WTC11 (cell line): ENCODE data around the gene PDE4B. TPM values are rescaled to one million over a fixed set of nuclear protein-coding genes. Genes with fewer than 3 reads are reported as not detected.

Source experiments
- ATAC-seq: fragments of 200-7000 bp; cut with Tn5 transposase; 2 replicates; pipeline ENCODE4 v1.10.0; 2021; ENCODE audit warnings: mild to moderate bottlenecking, moderate library complexity
- CTCF ChIA-PET: fragments of 300-600 bp; sonication (Branson Sonifier 250); formaldehyde crosslinking; loops from one replicate; lab custom pipeline; 2021; ENCODE audit warnings: antibody characterized with exemption; lab: Charles Lee
- POLR2A ChIA-PET: fragments of 350-600 bp; sonication (Branson Sonifier 250); formaldehyde crosslinking; loops from one replicate; lab custom pipeline; 2021; ENCODE audit warnings: antibody characterized with exemption; lab: Charles Lee
- DNase-seq: peaks from one replicate; pipeline ENCODE4 v3.0.0; 2021; ENCODE audit warnings: low spot score
- H3K27ac Mint-ChIP-seq: 2 replicates; pipeline ENCODE4 v1.8.0; 2021; ENCODE audit warnings: mixed read lengths
- H3K27me3 Mint-ChIP-seq: 2 replicates; pipeline ENCODE4 v1.8.0; 2021; ENCODE audit warnings: low read depth, mild to moderate bottlenecking, moderate library complexity, mixed read lengths
- H3K36me3 Mint-ChIP-seq: 2 replicates; pipeline ENCODE4 v1.8.0; 2021; ENCODE audit warnings: mixed read lengths
- H3K4me1 Mint-ChIP-seq: 2 replicates; pipeline ENCODE4 v1.8.0; 2022; ENCODE audit warnings: mixed read lengths
- H3K4me3 Mint-ChIP-seq: 2 replicates; pipeline ENCODE4 v1.8.0; 2021; ENCODE audit warnings: mild to moderate bottlenecking, moderate library complexity, mixed read lengths
- H3K9me3 Mint-ChIP-seq: 2 replicates; pipeline ENCODE4 v1.8.0; 2021; ENCODE audit warnings: mixed read lengths
- AR ChIP-seq: fragments of 250-450 bp; sonication (Bioruptor Pico); IDR thresholded peaks from 2 replicates; pipeline ENCODE4 v1.9.0; 2021; ENCODE audit warnings: mild to moderate bottlenecking
- ATF2 ChIP-seq: sonication (generic); formaldehyde crosslinking; IDR thresholded peaks from 2 replicates; pipeline ENCODE4 v1.8.1; 2022; ENCODE audit warnings: low read depth, missing genetic modification reagents, borderline replicate concordance
- ATF6 ChIP-seq: sonication (generic); formaldehyde crosslinking; IDR thresholded peaks from 2 replicates; pipeline ENCODE4 v1.8.1; 2023; ENCODE audit warnings: mild to moderate bottlenecking, missing genetic modification reagents
- E2F4 ChIP-seq: sonication (generic); formaldehyde crosslinking; IDR thresholded peaks from 2 replicates; pipeline ENCODE4 v1.8.1; 2022; ENCODE audit warnings: low read depth, mild to moderate bottlenecking, moderate library complexity, missing genetic modification reagents, borderline replicate concordance
- ELF4 ChIP-seq: sonication (generic); formaldehyde crosslinking; IDR thresholded peaks from 2 replicates; pipeline ENCODE4 v1.8.1; 2022; ENCODE audit warnings: low read depth, mild to moderate bottlenecking, moderate library complexity, missing genetic modification reagents
- ERG ChIP-seq: fragments of 250-450 bp; sonication (Bioruptor Pico); IDR thresholded peaks from 2 replicates; pipeline ENCODE4 v1.8.0; 2021; ENCODE audit warnings: mild to moderate bottlenecking
- ESRRA ChIP-seq: sonication (generic); formaldehyde crosslinking; IDR thresholded peaks from 2 replicates; pipeline ENCODE4 v1.8.1; 2022; ENCODE audit warnings: mild to moderate bottlenecking, missing genetic modification reagents, borderline replicate concordance
- ETV6 ChIP-seq: sonication (generic); formaldehyde crosslinking; IDR thresholded peaks from 2 replicates; pipeline ENCODE4 v1.8.1; 2022; ENCODE audit warnings: mild to moderate bottlenecking, missing genetic modification reagents
- FOXP1 ChIP-seq: sonication (generic); formaldehyde crosslinking; IDR thresholded peaks from 2 replicates; pipeline ENCODE4 v1.8.0; 2022; ENCODE audit warnings: missing genetic modification reagents, mild to moderate bottlenecking, moderate library complexity, borderline replicate concordance
- GRHL2 ChIP-seq: fragments of 250-450 bp; sonication (Bioruptor Pico); IDR thresholded peaks from 2 replicates; pipeline ENCODE4 v1.8.0; 2022; ENCODE audit warnings: mild to moderate bottlenecking, moderate library complexity; ENCODE audit not compliant: insufficient replicate concordance, severe bottlenecking
- KAT7 ChIP-seq: sonication (generic); formaldehyde crosslinking; IDR thresholded peaks from 2 replicates; pipeline ENCODE4 v1.8.1; 2023; ENCODE audit warnings: missing genetic modification reagents, mild to moderate bottlenecking, borderline replicate concordance
- MLX ChIP-seq: sonication (generic); formaldehyde crosslinking; IDR thresholded peaks from 2 replicates; pipeline ENCODE4 v1.8.1; 2023; ENCODE audit warnings: mild to moderate bottlenecking, missing genetic modification reagents, moderate library complexity
- MXD4 ChIP-seq: fragments of 250-450 bp; sonication (Bioruptor Pico); IDR thresholded peaks from 2 replicates; pipeline ENCODE4 v1.8.0; 2021; ENCODE audit warnings: mild to moderate bottlenecking, moderate library complexity, borderline replicate concordance
- MYBL2 ChIP-seq: sonication (generic); formaldehyde crosslinking; IDR thresholded peaks from 2 replicates; pipeline ENCODE4 v1.8.1; 2023; ENCODE audit warnings: mild to moderate bottlenecking, moderate library complexity, missing genetic modification reagents
- NFE2L1 ChIP-seq: sonication (generic); formaldehyde crosslinking; IDR thresholded peaks from 2 replicates; pipeline ENCODE4 v1.8.1; 2023; ENCODE audit warnings: missing genetic modification reagents
- OVOL2 ChIP-seq: fragments of 250-450 bp; sonication (Bioruptor Pico); IDR thresholded peaks from 2 replicates; pipeline ENCODE4 v1.9.0; 2021; ENCODE audit warnings: mild to moderate bottlenecking, borderline replicate concordance
- RORB ChIP-seq: fragments of 250-450 bp; sonication (Bioruptor Pico); IDR thresholded peaks from 2 replicates; pipeline ENCODE4 v1.9.0; 2021; ENCODE audit warnings: mild to moderate bottlenecking
- SMAD4 ChIP-seq: sonication (generic); formaldehyde crosslinking; IDR thresholded peaks from 2 replicates; pipeline ENCODE4 v1.8.0; 2022; ENCODE audit warnings: mild to moderate bottlenecking, missing genetic modification reagents
- ZBTB21 ChIP-seq: sonication (generic); formaldehyde crosslinking; IDR thresholded peaks from 2 replicates; pipeline ENCODE4 v1.8.1; 2023; ENCODE audit warnings: mild to moderate bottlenecking, missing genetic modification reagents, borderline replicate concordance
- ZBTB43 ChIP-seq: sonication (generic); formaldehyde crosslinking; IDR thresholded peaks from 2 replicates; pipeline ENCODE4 v1.8.1; 2023; ENCODE audit warnings: mild to moderate bottlenecking, missing genetic modification reagents
- ZNF219 ChIP-seq: sonication (generic); formaldehyde crosslinking; IDR thresholded peaks from 2 replicates; pipeline ENCODE4 v1.8.0; 2023; ENCODE audit warnings: missing genetic modification reagents, mild to moderate bottlenecking, borderline replicate concordance
- ZNF232 ChIP-seq: sonication (generic); formaldehyde crosslinking; IDR thresholded peaks from 2 replicates; pipeline ENCODE4 v1.8.0; 2022; ENCODE audit warnings: mild to moderate bottlenecking, missing genetic modification reagents
- ZNF416 ChIP-seq: fragments of 250-450 bp; sonication (Bioruptor Pico); IDR thresholded peaks from 2 replicates; pipeline ENCODE4 v1.9.0; 2021; ENCODE audit warnings: mild to moderate bottlenecking, inconsistent platforms
- ZNF423 ChIP-seq: fragments of 250-450 bp; sonication (Bioruptor Pico); IDR thresholded peaks from 2 replicates; pipeline ENCODE4 v2.1.2; 2022; ENCODE audit warnings: mild to moderate bottlenecking, moderate library complexity
- ZNF425 ChIP-seq: fragments of 250-450 bp; sonication (Bioruptor Pico); conservative IDR thresholded peaks from 2 replicates; pipeline ENCODE4 v1.9.0; 2021; ENCODE audit warnings: mild to moderate bottlenecking
- total RNA-seq: library from RNA; stranded (reverse); gene quantifications from 3 replicates; pipeline ENCODE4 v1.2.3, GENCODE V29; 2021

PDE4B gene
- total RNA-seq, 1 experiment from 2014 or later, result 8.0 TPM

- no peak for ATAC-seq
- no peak for DNase-seq
- ChIA-PET POLR2A (no interaction called here), CTCF (no interaction called here)
- no peaks in the 10 kb centered on the region for H3K27me3 Mint-ChIP-seq
- H3K4me3 Mint-ChIP-seq, result no peak overlapping the region
- no peaks in the 10 kb centered on the region for H3K9me3 Mint-ChIP-seq
- no peaks in the 10 kb centered on the region for H3K4me1 Mint-ChIP-seq
- no peak overlapping the region for H3K27ac Mint-ChIP-seq
- no peak for TF ChIP-seq E2F4
- no peak for TF ChIP-seq AR
- TF ChIP-seq ZNF232 (CRISPR knock-in tag), result no peak
- no peak for TF ChIP-seq ZBTB43 (CRISPR knock-in tag)
- no peak for TF ChIP-seq ZNF219 (CRISPR knock-in tag)
- TF ChIP-seq FOXP1, result no peak
- TF ChIP-seq SMAD4 (CRISPR knock-in tag), result no peak
- no peak for TF ChIP-seq ZBTB21 (CRISPR knock-in tag)
- no peak for TF ChIP-seq ESRRA (CRISPR knock-in tag)
- TF ChIP-seq KAT7, result no peak
- TF ChIP-seq ETV6 (CRISPR knock-in tag), result no peak
- TF ChIP-seq GRHL2, result no peak
- no peak for TF ChIP-seq ZNF423 (CRISPR knock-in tag)
- no peak for TF ChIP-seq MYBL2 (CRISPR knock-in tag)
- TF ChIP-seq ZNF416, result no peak
- TF ChIP-seq MLX (CRISPR knock-in tag), result no peak
- TF ChIP-seq RORB (CRISPR knock-in tag), result no peak
- TF ChIP-seq OVOL2 (CRISPR knock-in tag), result no peak
- no peak for TF ChIP-seq NFE2L1 (CRISPR knock-in tag)
- TF ChIP-seq ERG (CRISPR knock-in tag), result no peak
- no peaks in the 10 kb centered on the region for H3K36me3 Mint-ChIP-seq
Observed at GRCh38 chr1:66296951-66297350, 504.3 kb downstream of the PDE4B start.

- Mint-ChIP-seq H3K4me3 (no peak overlapping the region), H3K27me3 (no peaks in the 10 kb centered on the region), H3K9me3 (no peaks in the 10 kb centered on the region), H3K36me3 (no peaks in the 10 kb centered on the region), H3K4me1 (no peaks in the 10 kb centered on the region), H3K27ac (no peak overlapping the region)
- ATAC-seq (no peak), DNase-seq (no peak)
- CTCF ChIA-PET, result no interaction called here
- POLR2A ChIA-PET, result no interaction called here
- no peak for TF ChIP-seq FOXP1
- TF ChIP-seq MXD4, result no peak
- TF ChIP-seq ATF2 (CRISPR knock-in tag), result no peak
- TF ChIP-seq ZNF425 (CRISPR knock-in tag), result no peak
- no peak for TF ChIP-seq ELF4 (CRISPR knock-in tag)
- no peak for TF ChIP-seq ESRRA (CRISPR knock-in tag)
- TF ChIP-seq ATF6 (CRISPR knock-in tag), result no peak
Observed at GRCh38 chr1:66298464-66298863, 505.8 kb downstream of the PDE4B start.
